Measurements from ENCODE around the gene MRPS25.
"Not testable (repeated sequence)": the region's sequence is repeated elsewhere in the genome, so short reads cannot be mapped to it uniquely, and the experiment has no call there.

The MRPS25 gene

DNA sequence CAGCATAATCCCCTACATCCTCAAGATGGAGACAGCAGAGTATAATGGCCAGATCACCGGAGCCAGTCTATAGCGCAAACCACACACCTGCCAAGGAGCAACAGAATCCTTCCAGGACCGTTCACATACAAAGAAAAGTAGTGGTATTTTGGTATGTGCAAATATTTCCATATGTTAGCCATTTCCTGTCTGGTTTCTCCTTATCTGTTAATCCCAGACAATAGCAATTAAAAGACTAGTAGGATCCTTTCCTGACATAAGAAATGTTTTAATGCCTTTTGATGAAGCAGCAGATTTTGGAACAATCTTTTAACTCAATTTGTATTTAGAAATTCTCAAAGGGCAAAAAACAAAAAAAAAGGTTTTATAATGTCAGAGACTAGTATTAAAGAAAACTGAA lies 22.2 kb downstream of the MRPS25 start:
- DNase-seq, result no peak

- DNase-seq, result no peak
Observed at GRCh38 chr3:15041950-15042349, 23.2 kb downstream of the MRPS25 start.

DNA sequence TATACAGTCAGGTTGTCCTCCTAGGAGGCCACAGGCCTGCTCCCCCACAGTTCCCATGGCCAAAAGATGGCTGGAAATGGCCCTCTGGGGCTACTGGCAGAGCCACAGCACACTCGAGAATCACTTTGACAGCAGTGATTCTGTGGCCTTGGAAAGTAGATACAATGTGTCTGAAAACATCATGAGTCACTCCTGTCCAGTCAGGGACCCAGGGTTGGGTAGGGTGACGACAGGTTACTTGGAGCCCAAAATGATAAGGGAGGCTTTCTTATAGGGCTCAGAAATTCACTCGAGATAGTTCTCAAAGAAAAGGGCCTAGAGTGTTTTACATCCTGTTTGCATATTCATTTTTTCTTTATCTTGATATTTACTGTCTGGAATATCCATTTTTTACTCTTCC lies 24.3 kb downstream of the MRPS25 start:
- DNase-seq, result no peak

- DNase-seq, result no peak
Observed at GRCh38 chr3:15038306-15038705, 26.8 kb downstream of the MRPS25 start.

GRCh38 chr3:15033103-15033502 lies 32.0 kb downstream of the MRPS25 start:
- DNase-seq, result no peak

GRCh38 chr3:15032650-15033049 lies 32.5 kb downstream of the MRPS25 start:
- DNase-seq, result no peak

- no peak for DNase-seq
Observed at GRCh38 chr3:15029625-15030024, 35.5 kb downstream of the MRPS25 start.

DNA sequence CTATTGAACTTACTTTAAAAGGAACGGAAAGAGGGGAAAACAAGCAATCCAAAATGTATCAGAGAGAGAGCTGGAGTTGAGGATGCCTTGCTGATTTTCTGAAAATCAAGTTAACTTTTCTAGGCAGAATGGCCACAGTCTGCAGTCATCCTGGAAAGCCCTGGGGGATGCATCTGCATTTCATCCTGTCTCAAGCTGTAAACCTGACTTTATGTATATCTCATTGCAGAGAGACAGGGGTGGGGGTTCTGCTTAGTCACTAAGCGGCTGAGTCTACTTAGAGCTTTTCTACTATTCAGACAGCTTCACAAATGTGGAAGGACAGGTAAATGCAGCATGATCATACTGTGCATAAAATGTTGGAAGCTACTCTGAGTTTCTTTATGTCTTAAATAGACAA lies 41.4 kb downstream of the MRPS25 start:
- DNase-seq, result peak; percentile 15

GRCh38 chr3:15023249-15023648 lies 41.9 kb downstream of the MRPS25 start:
- DNase-seq, result no peak

- DNase-seq, result no peak
Observed at GRCh38 chr3:15017191-15017590, 47.9 kb downstream of the MRPS25 start.

- DNase-seq, result no peak
Observed at GRCh38 chr3:15015456-15015855, 49.7 kb downstream of the MRPS25 start.

DNA sequence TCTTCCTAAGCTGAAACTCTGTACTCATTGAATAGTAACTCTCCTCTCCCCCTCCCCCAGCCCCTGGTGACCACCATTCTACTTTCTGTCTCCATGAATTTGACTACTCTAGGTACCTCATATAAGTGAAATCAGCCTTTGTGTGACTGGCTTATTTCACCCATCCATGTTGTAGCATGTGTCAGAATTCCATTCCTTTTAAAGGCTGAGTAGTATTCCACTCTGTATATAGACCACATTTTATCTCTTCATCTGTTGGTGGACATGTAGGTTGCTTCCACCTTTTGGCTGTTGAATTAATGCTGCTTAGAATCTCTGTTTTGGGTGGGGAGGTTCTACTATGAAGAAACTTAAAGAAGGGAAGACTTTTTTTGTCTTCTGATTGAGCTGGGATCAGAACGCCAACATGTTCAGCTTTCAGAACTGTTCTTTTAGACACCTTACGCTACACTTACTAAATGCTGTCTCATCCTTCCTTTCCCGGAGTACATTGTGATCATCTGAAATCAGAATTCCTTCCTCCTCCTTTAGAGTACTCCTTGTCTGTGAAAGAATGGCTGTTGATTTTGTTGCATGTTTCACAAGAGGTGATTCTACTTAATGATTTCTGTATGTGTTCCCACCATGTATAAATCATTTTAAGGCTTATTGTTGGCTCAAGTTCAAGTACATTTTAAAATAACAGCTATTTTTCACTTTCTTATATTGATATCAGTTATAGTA lies 50.3 kb downstream of the MRPS25 start:
- DNase-seq, result no peak

DNA sequence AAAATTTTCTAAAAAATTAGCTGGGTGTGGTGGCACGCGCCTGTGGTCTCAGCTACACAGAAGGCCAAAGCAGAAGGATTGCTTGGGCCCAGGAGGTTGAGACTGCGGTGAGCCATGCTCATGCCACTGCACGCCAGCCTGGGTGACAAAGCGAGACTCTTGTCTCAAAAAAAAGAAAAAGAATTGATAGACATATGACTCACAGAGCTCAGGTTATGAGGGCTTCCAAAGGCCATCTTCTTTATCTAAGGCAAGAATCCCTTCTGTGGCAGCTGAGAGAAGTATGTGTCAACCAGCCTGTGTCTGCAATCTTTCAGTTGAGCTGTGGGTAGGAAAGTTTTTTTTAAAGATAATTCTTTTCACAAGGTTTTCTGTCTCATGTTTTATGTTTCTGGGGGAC lies 53.9 kb downstream of the MRPS25 start:
- DNase-seq, result no peak

DNA sequence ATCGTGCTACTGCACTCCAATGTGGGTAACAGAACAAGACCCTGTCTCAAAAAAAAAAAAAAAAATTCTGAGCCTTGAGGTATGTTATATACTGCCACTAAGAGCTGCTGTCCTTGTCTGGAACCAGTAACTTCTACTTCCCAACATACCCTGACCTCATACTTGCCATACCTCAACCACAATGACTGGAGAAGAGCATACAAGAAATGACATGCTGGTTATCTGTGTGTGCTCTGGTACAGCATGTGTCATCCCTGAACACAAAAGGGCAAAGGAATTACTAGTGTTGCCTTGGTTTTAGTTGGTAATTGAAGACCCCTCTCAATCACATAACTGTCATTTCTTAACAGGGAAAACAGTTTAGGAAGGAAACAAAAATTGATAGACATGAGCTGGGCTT lies 54.5 kb downstream of the MRPS25 start:
- no peak for DNase-seq

DNA sequence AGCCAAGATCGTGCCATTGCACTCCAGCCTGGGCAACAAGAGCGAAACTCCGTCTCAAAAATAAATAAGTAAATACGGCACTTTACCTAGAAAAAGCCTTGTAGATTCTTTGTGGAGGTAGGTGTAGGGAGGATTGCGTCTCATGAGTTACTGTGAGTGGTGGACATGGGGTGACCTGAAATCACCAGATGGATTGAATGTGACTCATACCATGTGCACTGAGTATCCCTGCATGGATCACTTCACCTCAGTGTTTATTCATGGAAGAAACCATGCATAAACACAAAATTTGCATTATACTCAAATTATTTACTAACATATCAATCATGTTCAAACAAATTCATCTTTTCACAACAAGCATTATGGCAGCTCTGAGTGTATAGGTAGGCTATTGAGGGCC lies 55.9 kb downstream of the MRPS25 start:
- DNase-seq, result no peak

DNA sequence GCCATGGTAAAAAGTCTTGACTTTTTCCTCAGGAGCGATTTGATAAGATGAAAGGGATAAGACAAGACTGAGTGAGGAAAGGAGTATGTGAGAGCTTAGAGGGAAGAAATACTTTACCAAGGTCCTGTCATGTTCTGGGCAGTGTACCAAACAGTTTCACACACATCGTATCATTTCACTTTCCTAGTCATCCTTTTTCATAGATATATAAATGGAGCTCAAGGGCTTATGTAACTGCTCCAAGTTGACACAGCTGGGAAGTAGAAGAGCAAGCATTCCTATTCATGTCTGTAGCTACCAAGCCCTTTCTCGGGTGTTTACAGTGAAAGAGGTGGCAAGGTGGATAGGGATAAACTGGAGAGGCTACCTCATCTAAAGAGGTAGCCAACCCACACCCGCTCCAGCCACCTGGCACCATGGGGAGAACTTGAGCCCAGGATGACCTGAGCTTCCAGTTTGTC lies 57.4 kb downstream of the MRPS25 start:
- DNase-seq, result no peak

DNA sequence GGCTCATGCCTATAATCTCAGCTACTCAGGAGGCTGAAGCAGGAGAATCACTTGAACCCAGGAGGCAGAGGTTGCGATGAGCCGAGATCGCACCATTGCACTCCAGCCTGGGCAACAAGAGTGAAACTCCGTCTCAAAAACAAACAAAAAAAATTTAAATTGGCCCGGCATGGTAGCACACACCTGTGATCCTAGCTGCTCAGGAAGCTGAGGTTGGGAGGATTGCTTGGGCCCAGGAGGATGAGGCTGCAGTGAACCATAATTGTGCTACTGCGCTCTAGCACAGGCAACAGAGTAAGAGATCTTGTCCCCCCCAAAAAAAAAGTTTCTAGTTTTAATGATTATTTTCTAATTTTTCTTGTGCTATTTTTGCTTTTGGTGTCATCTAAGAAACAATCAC lies 65.9 kb downstream of the MRPS25 start:
- DNase-seq, result not testable (repeated sequence)
